Ovary (tissue), 9 donors: ENCODE results near the gene ELP2. TPM values are rescaled to one million over a fixed set of nuclear protein-coding genes. Genes with fewer than 3 reads are reported as not detected.

Source experiments
- DNase-seq, 5 donors: peaks; one replicate each; pipeline ENCODE4 v3.0.0-alpha.2; 2019 to 2020
- H3K27ac ChIP-seq, 2 donors: fragments of 200-600 bp; one replicate each; pipeline versions ENCODE4 v1.5.1 to v1.8.0; 2019 to 2022
- H3K27me3 ChIP-seq: fragments of 200-600 bp; one replicate; pipeline ENCODE4 v1.8.0; 2022
- H3K36me3 ChIP-seq: fragments of 200-600 bp; sonication (generic); one replicate; pipeline ENCODE4 v1.5.1; 2019
- H3K4me1 ChIP-seq: one replicate; pipeline ENCODE4 v1.8.1; 2013; ENCODE audit warnings: mild to moderate bottlenecking, moderate library complexity; ENCODE audit not compliant: insufficient read depth
- H3K4me3 ChIP-seq: fragments of 200-600 bp; sonication (generic); one replicate; pipeline ENCODE4 v1.5.1; 2017
- H3K9me3 ChIP-seq, 2 donors: fragments of 200-600 bp in 1 of 2; sonication (generic) in 1 of 2; one replicate each; pipeline versions ENCODE4 v1.5.1 to v1.8.1; 2013 to 2019; ENCODE audit warnings: mild to moderate bottlenecking in 1 of 2, moderate library complexity in 1 of 2
- CTCF ChIP-seq, 3 donors: fragments of 450-650 bp in 2 of 3; fragments of 200-600 bp in 1 of 3; IDR thresholded peaks; one replicate each; pipeline versions ENCODE4 v1.5.1 to v1.8.0; 2016 to 2022; ENCODE audit warnings: antibody characterized with exemption in 3 of 3, mild to moderate bottlenecking in 1 of 3
- EP300 ChIP-seq: sonication (generic); formaldehyde crosslinking; IDR thresholded peaks from one replicate; pipeline ENCODE4 v1.6.1; 2017; ENCODE audit warnings: antibody characterized with exemption
- POLR2A ChIP-seq: fragments of 450-650 bp; IDR thresholded peaks from one replicate; pipeline ENCODE4 v1.6.1; 2017; ENCODE audit warnings: antibody characterized with exemption, mild to moderate bottlenecking, moderate library complexity
- WGBS, 3 donors: extraction: QIAGEN DNeasy Blood & Tissue Kit in 1 of 3; methylation state at CpG; one replicate each; pipeline versions ENCODE4 v1.1.5 to v1.1.7; 2013 to 2017; 5-methylcytosine and 5-hydroxymethylcytosine counted together
- intact Hi-C, 4 donors: fragments of 100-400 bp; cut with DNase I; formaldehyde crosslinking; loops; one replicate each; pipeline versions ENCODE4 v1.11.0 to v1.15.1; 2022 to 2023
- polyA plus RNA-seq, 2 donors: library from polyadenylated mRNA; stranded (reverse); fragments of 200-250 nt in 1 of 2; fragments of 350-450 nt in 1 of 2; fragmentation: Illumina TruSeq in 1 of 2; extraction: RNeasy Lipid Tissue Mini Kit (QIAGEN cat#74804) in 1 of 2; gene quantifications; one replicate each; pipeline ENCODE4 v1.2.3, GENCODE V29; 2013 to 2014
- total RNA-seq, 7 donors: library from RNA; depleted of rRNA in 2 of 7; stranded (reverse); fragments of >200 nt in 2 of 7; fragmentation: NEBNext Ultra II Directional in 3 of 7; extraction: Animal tissue kit (Norgen Biotek cat#: 25700) in 3 of 7; gene quantifications; one replicate each; pipeline versions ENCODE4 v1.1.0 to v1.2.4, GENCODE V29; 2016 to 2023
- donor health status: DM: no; HTN: no; CAD: no; lungs with moderate emphysema.
- donor health status: DM: no; HTN: no; CAD: no.
- donor health status: Bipolar disorder and iron deficiency.
- donor health status: DM: yes; HTN: yes; CAD: no.
- donor health status: DM: no; HTN: no; CAD: no.
- donor health status: DM: yes; HTN: yes; CAD: no.

ELP2 gene
- total and polyA plus RNA-seq, 9 donors = 63.6 to 144 (median 105) TPM

- Histone ChIP-seq H3K27ac (no peak overlapping the region), H3K36me3 (no peaks in the 10 kb centered on the region), H3K27me3 (no peaks in the 10 kb centered on the region), H3K9me3 (no peaks in the 10 kb centered on the region), H3K4me1 (peaks cover 15% of the 10 kb centered on the region), H3K4me3 (peak overlapping the region; percentile 79)
- peak in 1 of 5 donors; percentile 32 for DNase-seq
- intact Hi-C loops = no loop called here
- TF ChIP-seq CTCF (IDR thresholded peaks at IDR 0.05) (no peak), EP300 (no peak), POLR2A (no peak)
- WGBS, 3 donors = 82 to 85% (median 85%) methylated on average over 26 of the region's 26 CpGs
These were observed 1.4 kb downstream of the ELP2 start for GRCh38 chr18:36130883-36131653.

- H3K27me3 ChIP-seq = no peaks in the 10 kb centered on the region
- peaks cover under 1% of the 10 kb centered on the region for H3K36me3 ChIP-seq
- H3K4me1 ChIP-seq = peaks cover 15% of the 10 kb centered on the region
- no peak for TF ChIP-seq EP300
- no peak for TF ChIP-seq POLR2A
- TF ChIP-seq CTCF (IDR thresholded peaks at IDR 0.05) = no peak
- DNase-seq = no peak
- intact Hi-C loops = no loop called here
- no peak overlapping the region for H3K27ac ChIP-seq
- no peaks in the 10 kb centered on the region for H3K9me3 ChIP-seq
- H3K4me3 ChIP-seq = no peak overlapping the region
- 85 to 90% (median 88%) methylated on average over 9 of the region's 9 CpGs for WGBS, 3 donors
These were observed 2.2 kb downstream of the ELP2 start for GRCh38 chr18:36131692-36132483.

DNA sequence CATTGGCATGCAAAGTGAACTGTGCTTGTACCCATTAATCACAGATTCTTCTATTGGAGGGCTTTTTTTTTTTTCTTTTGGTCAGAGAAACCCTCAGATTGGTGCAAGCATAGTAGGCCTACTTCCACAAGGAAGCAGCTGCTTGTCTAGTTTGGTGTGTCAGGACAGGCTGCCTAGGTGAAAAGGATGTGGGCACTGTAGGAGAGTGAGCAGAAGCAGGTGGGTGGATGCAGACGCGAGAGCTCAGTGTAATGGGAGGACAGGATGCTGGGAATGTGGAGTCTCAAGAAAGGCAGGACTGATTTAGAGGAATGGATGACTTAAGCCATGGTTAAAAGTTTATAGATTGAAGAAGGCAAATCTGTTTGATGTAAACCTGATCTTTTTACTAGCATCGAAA, 3.1 kb downstream of the ELP2 start:
- intact Hi-C loops = no loop called here
- 84 to 86% (median 84%) methylated on average over 3 of the region's 3 CpGs for WGBS, 3 donors
- Histone ChIP-seq H3K36me3 (peaks cover 2% of the 10 kb centered on the region), H3K4me3 (no peak overlapping the region), H3K27me3 (no peaks in the 10 kb centered on the region), H3K27ac (no peak overlapping the region), H3K9me3 (no peaks in the 10 kb centered on the region), H3K4me1 (peaks cover 12% of the 10 kb centered on the region)
- DNase-seq = no peak
- TF ChIP-seq POLR2A = no peak
- TF ChIP-seq EP300 = no peak
- no peak for TF ChIP-seq CTCF (IDR thresholded peaks at IDR 0.05)

DNA sequence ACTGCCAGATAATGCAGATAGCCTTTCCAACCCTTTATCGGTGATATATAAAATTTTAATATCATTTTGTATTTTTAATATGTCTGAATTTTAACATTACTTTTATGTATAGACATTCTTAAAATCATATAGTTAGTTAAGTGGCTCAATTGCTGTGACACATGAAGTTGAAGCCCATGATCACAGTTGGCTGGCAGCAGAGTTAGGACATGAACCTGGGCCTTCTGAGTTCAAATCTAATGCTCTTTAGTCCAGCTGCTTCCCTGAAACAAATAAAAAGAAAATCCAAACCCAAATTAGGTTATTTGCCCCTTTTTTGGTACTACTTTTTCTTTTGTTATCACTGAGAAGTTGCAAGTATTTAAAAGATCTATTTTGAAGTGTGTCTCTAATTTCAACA, 5.6 kb downstream of the ELP2 start:
- Histone ChIP-seq H3K4me3 (no peak overlapping the region), H3K27me3 (no peaks in the 10 kb centered on the region), H3K27ac (no peak overlapping the region), H3K4me1 (peaks cover 10% of the 10 kb centered on the region), H3K9me3 (no peaks in the 10 kb centered on the region), H3K36me3 (peaks cover 2% of the 10 kb centered on the region)
- no peak for TF ChIP-seq POLR2A
- no peak for TF ChIP-seq CTCF (IDR thresholded peaks at IDR 0.05)
- no peak for TF ChIP-seq EP300
- WGBS, 3 donors = 92 to 97% (median 95%) methylated on average over 1 of the region's 1 CpG
- no peak for DNase-seq
- intact Hi-C loops = loop anchor here in 1 of 4 donors (5.0 kb wide), 1 partner anchor 52 kb away; the partner anchor contains the start of gene MOCOS
